KMS-11 (cell line): ENCODE measurements around the gene SERP2.

Experiments used
- H2AFZ ChIP-seq: fragments of 200-600 bp; sonication (generic); 2 replicates; pipeline ENCODE4 v1.6.1; 2016; ENCODE audit warnings: antibody characterized with exemption, mixed run types, low read depth
- H3K27ac ChIP-seq: fragments of 200-600 bp; sonication (generic); 2 replicates; pipeline ENCODE4 v1.6.1; 2016; ENCODE audit warnings: mild to moderate bottlenecking, mixed run types
- H3K27me3 ChIP-seq: fragments of 200-600 bp; sonication (generic); 2 replicates; pipeline ENCODE4 v1.6.1; 2017; ENCODE audit warnings: mild to moderate bottlenecking, low read depth, mixed run types, moderate library complexity; ENCODE audit not compliant: insufficient read depth
- H3K36me3 ChIP-seq: fragments of 200-600 bp; sonication (generic); 2 replicates; pipeline ENCODE4 v1.6.1; 2017; ENCODE audit warnings: mild to moderate bottlenecking, mixed run types; ENCODE audit not compliant: insufficient read depth
- H3K4me1 ChIP-seq: fragments of 200-600 bp; sonication (generic); 2 replicates; pipeline ENCODE4 v1.6.1; 2016; ENCODE audit warnings: mild to moderate bottlenecking, low read depth, mixed run types; ENCODE audit not compliant: poor library complexity, severe bottlenecking
- H3K4me2 ChIP-seq: fragments of 200-600 bp; sonication (generic); 2 replicates; pipeline ENCODE4 v1.7.0; 2016; ENCODE audit warnings: mild to moderate bottlenecking, mixed run types
- H3K4me3 ChIP-seq: fragments of 200-600 bp; sonication (generic); IDR thresholded peaks from 2 replicates; pipeline ENCODE4 v1.6.1; 2017; ENCODE audit warnings: low read depth, low read length, mixed read lengths; ENCODE audit not compliant: insufficient read depth
- H3K79me2 ChIP-seq: fragments of 200-600 bp; sonication (generic); 2 replicates; pipeline ENCODE4 v1.6.1; 2016; ENCODE audit warnings: low read depth, mixed run types; ENCODE audit not compliant: insufficient read depth
- H3K9ac ChIP-seq: fragments of 200-600 bp; sonication (generic); 2 replicates; pipeline ENCODE4 v1.6.1; 2016; ENCODE audit warnings: mild to moderate bottlenecking, mixed run types
- H4K20me1 ChIP-seq: fragments of 200-600 bp; sonication (generic); 2 replicates; pipeline ENCODE4 v1.6.1; 2016; ENCODE audit warnings: mild to moderate bottlenecking, mixed run types; ENCODE audit not compliant: insufficient read depth
- CTCF ChIP-seq: fragments of 200-600 bp; sonication (generic); conservative IDR thresholded peaks from 2 replicates; pipeline ENCODE4 v1.6.1; 2017; ENCODE audit warnings: low read depth, mild to moderate bottlenecking, antibody characterized with exemption, low read length, moderate library complexity, mixed read lengths

SERP2 gene

GRCh38 chr13:44337581-44337980, 36.0 kb upstream of the SERP2 start:
- no peak overlapping the region for H3K27ac ChIP-seq
- no peaks in the 10 kb centered on the region for H3K79me2 ChIP-seq
- no peak overlapping the region for H3K4me2 ChIP-seq
- no peaks in the 10 kb centered on the region for H3K4me1 ChIP-seq
- no peak for TF ChIP-seq CTCF
- H3K4me3 ChIP-seq, result no peak overlapping the region
- no peak overlapping the region for H2AFZ ChIP-seq
- no peaks in the 10 kb centered on the region for H4K20me1 ChIP-seq
- no peaks in the 10 kb centered on the region for H3K27me3 ChIP-seq
- no peaks in the 10 kb centered on the region for H3K36me3 ChIP-seq
- H3K9ac ChIP-seq, result no peak overlapping the region

- Histone ChIP-seq H3K36me3 (no peaks in the 10 kb centered on the region), H3K9ac (no peak overlapping the region), H3K4me1 (no peaks in the 10 kb centered on the region), H3K4me2 (no peak overlapping the region), H3K79me2 (no peaks in the 10 kb centered on the region), H3K4me3 (no peak overlapping the region), H3K27me3 (no peaks in the 10 kb centered on the region), H3K27ac (no peak overlapping the region), H2AFZ (no peak overlapping the region), H4K20me1 (no peaks in the 10 kb centered on the region)
- no peak for TF ChIP-seq CTCF
Measured at GRCh38 chr13:44340508-44340907, 33.1 kb upstream of the SERP2 start.

GRCh38 chr13:44342741-44343140, 30.9 kb upstream of the SERP2 start:
- no peak for TF ChIP-seq CTCF

GRCh38 chr13:44346534-44346933, 27.1 kb upstream of the SERP2 start:
- Histone ChIP-seq H3K36me3 (no peaks in the 10 kb centered on the region), H3K4me3 (no peak overlapping the region), H3K4me1 (no peaks in the 10 kb centered on the region), H3K27me3 (no peaks in the 10 kb centered on the region), H2AFZ (no peak overlapping the region), H4K20me1 (no peaks in the 10 kb centered on the region), H3K4me2 (no peak overlapping the region), H3K27ac (no peak overlapping the region), H3K9ac (no peak overlapping the region), H3K79me2 (no peaks in the 10 kb centered on the region)
- no peak for TF ChIP-seq CTCF

More at GRCh38 chr13:44342741-44343140, 30.9 kb upstream of the SERP2 start:
- Histone ChIP-seq H3K79me2 (no peaks in the 10 kb centered on the region), H3K4me2 (no peak overlapping the region), H4K20me1 (no peaks in the 10 kb centered on the region), H3K9ac (no peak overlapping the region), H2AFZ (no peak overlapping the region), H3K27ac (no peak overlapping the region), H3K27me3 (no peaks in the 10 kb centered on the region), H3K4me1 (no peaks in the 10 kb centered on the region), H3K4me3 (no peak overlapping the region), H3K36me3 (no peaks in the 10 kb centered on the region)
